Kidney epithelial cell (primary cell): Measurements from ENCODE around the gene DNAJC10. TPM values are rescaled to one million over a fixed set of nuclear protein-coding genes. Genes with fewer than 3 reads are reported as not detected.
"Not testable (repeated sequence)": the region's sequence is repeated elsewhere in the genome, so short reads cannot be mapped to it uniquely, and the experiment has no call there.

ENCODE experiments used
- DNase-seq: peaks from one replicate; pipeline ENCODE4 v3.0.0-alpha.2; 2010; ENCODE audit warnings: low read depth
- H3K27me3 ChIP-seq: 2 replicates; pipeline ENCODE4 v1.6.0; 2011; ENCODE audit warnings: low read length; ENCODE audit not compliant: control insufficient read depth, insufficient read depth
- H3K36me3 ChIP-seq: 2 replicates; pipeline ENCODE4 v1.5.1; 2011; ENCODE audit warnings: low read length; ENCODE audit not compliant: control insufficient read depth, insufficient read depth
- H3K4me3 ChIP-seq: 2 replicates; pipeline ENCODE4 v1.5.1; 2011; ENCODE audit warnings: low read depth, mild to moderate bottlenecking, control low read depth, low read length
- total RNA-seq: library from RNA; depleted of rRNA; stranded (reverse); fragments of >200 nt; gene quantifications from 2 replicates; pipeline ENCODE4 v1.2.3, GENCODE V29; 2015
- TF ChIP-seq, protein P1 (sequence below): IDR thresholded peaks from 2 replicates; pipeline ENCODE4 v1.5.1; 2011; ENCODE audit warnings: mild to moderate bottlenecking, moderate library complexity, low read length, control low read depth, inconsistent platforms; ENCODE audit not compliant: insufficient read depth, poor library complexity, severe bottlenecking

The DNAJC10 gene
- total RNA-seq, 1 donor from 2014 or later, result 171 TPM

DNA sequence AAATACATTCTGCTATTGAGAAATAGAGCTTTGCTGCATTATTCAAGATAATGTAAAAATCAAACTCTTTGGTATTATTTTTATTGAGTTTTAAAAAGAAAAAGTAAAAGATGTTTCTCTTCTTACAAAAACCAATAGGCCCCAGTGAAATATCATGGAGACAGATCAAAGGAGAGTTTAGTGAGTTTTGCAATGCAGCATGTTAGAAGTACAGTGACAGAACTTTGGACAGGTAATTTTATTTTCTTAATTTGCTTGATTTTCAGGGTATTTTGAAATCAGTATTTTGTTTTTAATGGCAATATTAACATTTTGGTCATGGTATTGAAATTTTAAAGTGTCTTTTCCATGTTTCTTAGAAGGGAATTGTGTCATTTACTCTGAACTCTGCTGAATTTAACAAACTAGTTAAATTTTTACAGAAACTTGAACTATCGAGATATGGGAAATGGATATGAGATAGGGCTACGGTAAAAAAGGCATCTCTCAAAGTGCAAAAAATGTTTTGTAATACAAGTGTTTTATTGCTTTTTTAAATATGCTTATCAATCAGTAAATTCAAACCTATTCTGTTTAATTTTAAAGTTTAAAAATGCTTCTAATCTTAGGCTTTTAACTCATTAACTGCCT, 13.8 kb downstream of the DNAJC10 start:
- H3K36me3 ChIP-seq, result peaks cover 1% of the 10 kb centered on the region

GRCh38 chr2:182730486-182730885, 14.4 kb downstream of the DNAJC10 start:
- DNase-seq, result no peak
- Histone ChIP-seq H3K36me3 (peaks cover 1% of the 10 kb centered on the region), H3K27me3 (no peaks in the 10 kb centered on the region), H3K4me3 (no peak overlapping the region)
- TF ChIP-seq, protein P1, sequence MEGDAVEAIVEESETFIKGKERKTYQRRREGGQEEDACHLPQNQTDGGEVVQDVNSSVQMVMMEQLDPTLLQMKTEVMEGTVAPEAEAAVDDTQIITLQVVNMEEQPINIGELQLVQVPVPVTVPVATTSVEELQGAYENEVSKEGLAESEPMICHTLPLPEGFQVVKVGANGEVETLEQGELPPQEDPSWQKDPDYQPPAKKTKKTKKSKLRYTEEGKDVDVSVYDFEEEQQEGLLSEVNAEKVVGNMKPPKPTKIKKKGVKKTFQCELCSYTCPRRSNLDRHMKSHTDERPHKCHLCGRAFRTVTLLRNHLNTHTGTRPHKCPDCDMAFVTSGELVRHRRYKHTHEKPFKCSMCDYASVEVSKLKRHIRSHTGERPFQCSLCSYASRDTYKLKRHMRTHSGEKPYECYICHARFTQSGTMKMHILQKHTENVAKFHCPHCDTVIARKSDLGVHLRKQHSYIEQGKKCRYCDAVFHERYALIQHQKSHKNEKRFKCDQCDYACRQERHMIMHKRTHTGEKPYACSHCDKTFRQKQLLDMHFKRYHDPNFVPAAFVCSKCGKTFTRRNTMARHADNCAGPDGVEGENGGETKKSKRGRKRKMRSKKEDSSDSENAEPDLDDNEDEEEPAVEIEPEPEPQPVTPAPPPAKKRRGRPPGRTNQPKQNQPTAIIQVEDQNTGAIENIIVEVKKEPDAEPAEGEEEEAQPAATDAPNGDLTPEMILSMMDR, result no peak

More for the DNA sequence above, 13.8 kb downstream of the DNAJC10 start:
- no peak overlapping the region for H3K4me3 ChIP-seq
- no peak for DNase-seq
- H3K27me3 ChIP-seq, result no peaks in the 10 kb centered on the region
- TF ChIP-seq, protein P1, result no peak

GRCh38 chr2:182732736-182733135, 16.7 kb downstream of the DNAJC10 start:
- no peak overlapping the region for H3K4me3 ChIP-seq
- H3K27me3 ChIP-seq, result no peaks in the 10 kb centered on the region
- TF ChIP-seq, protein P1, result no peak
- DNase-seq, result no peak
- no peaks in the 10 kb centered on the region for H3K36me3 ChIP-seq

- H3K27me3 ChIP-seq, result no peaks in the 10 kb centered on the region
- peaks cover 1% of the 10 kb centered on the region for H3K36me3 ChIP-seq
Observed at GRCh38 chr2:182733572-182733971, 17.5 kb downstream of the DNAJC10 start.

DNA sequence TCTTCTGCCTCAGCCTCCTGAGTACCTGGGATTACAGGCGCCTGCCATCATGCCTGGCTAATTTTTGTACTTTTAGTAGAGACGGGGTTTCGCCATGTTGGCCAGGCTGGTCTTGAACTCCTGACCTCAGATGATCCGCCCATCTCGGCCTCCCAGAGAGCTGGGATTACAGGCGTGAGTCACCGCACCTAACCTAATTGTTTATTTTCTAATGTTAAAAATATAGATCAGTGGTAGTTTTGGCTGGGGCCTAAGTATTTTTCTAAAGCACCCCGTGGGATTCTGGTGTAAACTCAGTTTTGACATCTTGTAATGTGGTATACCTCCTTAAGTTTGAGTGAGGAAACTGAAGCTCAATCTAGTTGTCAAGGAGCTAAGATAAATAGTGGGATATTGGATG, 20.8 kb downstream of the DNAJC10 start:
- not testable (repeated sequence) for H3K36me3 ChIP-seq, H3K4me3 ChIP-seq, H3K27me3 ChIP-seq, DNase-seq

More at GRCh38 chr2:182733572-182733971, 17.5 kb downstream of the DNAJC10 start:
- TF ChIP-seq, protein P1, result no peak
- no peak overlapping the region for H3K4me3 ChIP-seq
- no peak for DNase-seq

DNA sequence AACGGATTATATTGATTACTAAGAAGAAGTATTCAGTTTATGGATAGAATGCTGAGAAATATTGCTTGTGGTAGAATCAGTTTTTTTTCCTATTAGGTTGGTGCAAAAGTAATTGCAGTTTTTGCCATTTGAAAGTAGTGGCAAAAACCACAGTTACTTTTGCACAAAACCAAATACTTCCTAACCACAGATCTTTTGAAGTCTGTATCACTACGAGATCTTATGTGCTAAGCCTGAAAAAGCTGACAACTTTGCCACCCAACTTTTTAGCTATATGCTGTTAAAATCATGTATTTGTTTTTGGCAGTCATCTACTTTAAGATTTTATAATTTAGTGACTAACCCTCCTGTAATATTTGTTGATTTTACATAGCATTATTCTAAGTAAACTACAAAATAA, 24.6 kb downstream of the DNAJC10 start:
- TF ChIP-seq, protein P1, result no peak
- H3K4me3 ChIP-seq, result no peak overlapping the region
- no peaks in the 10 kb centered on the region for H3K27me3 ChIP-seq
- no peak for DNase-seq
- peaks cover 2% of the 10 kb centered on the region for H3K36me3 ChIP-seq
